ENCODE measurements around the gene BPIFB6. TPM values are rescaled to one million over a fixed set of nuclear protein-coding genes. Genes with fewer than 3 reads are reported as not detected.

BPIFB6 gene
- total and polyA plus RNA-seq, 10 donors, result not detected

GRCh38 chr20:33026779-33027759 is 4.4 kb upstream of the BPIFB6 start:
- H3K4me1 ChIP-seq, result no peaks in the 10 kb centered on the region
- no peak for DNase-seq
- peaks cover 0 to 13% (median 0%) of the 10 kb centered on the region in 7 donors for H3K27me3 ChIP-seq (replicated peaks in 1 of 7)
- H3K36me3 ChIP-seq, result no peaks in the 10 kb centered on the region
- intact Hi-C loops (cut with DNase I; ENCODE audit: low total_unique reads), result no loop called here
- no peak overlapping the region for H3K27ac ChIP-seq
- 72 to 85% (median 80%) methylated on average over 10 of the region's 10 CpGs for WGBS, 5 donors
- TF ChIP-seq POLR2A (IDR thresholded peaks at IDR 0.05) (no peak), POLR2AphosphoS5 (IDR thresholded peaks at IDR 0.05) (no peak), CTCF (IDR thresholded peaks at IDR 0.05 in 8 of 11, conservative IDR thresholded peaks at IDR 0.05 in 3 of 11) (no peak)
- no peak overlapping the region for H3K4me3 ChIP-seq
- H3K9me3 ChIP-seq, result no peaks in the 10 kb centered on the region

- no peak for TF ChIP-seq POLR2A (IDR thresholded peaks at IDR 0.05)
- no peak for TF ChIP-seq CTCF (IDR thresholded peaks at IDR 0.05 in 8 of 11, conservative IDR thresholded peaks at IDR 0.05 in 3 of 11)
- TF ChIP-seq POLR2AphosphoS5 (IDR thresholded peaks at IDR 0.05), result no peak
- Histone ChIP-seq H3K9me3 (peaks cover 0 to 4% (median 0%) of the 10 kb centered on the region in 8 donors), H3K4me1 (no peaks in the 10 kb centered on the region), H3K36me3 (no peaks in the 10 kb centered on the region), H3K27ac (no peak overlapping the region), H3K27me3 (replicated peaks in 1 of 7) (peaks cover 0 to 13% (median 0%) of the 10 kb centered on the region in 7 donors), H3K4me3 (no peak overlapping the region)
- no peak for DNase-seq
- intact Hi-C loops (cut with DNase I; ENCODE audit: low total_unique reads), result no loop called here
- 65 to 85% (median 74%) methylated on average over 6 to 12 of the region's 12 CpGs for WGBS, 5 donors
These were observed 3.4 kb upstream of the BPIFB6 start for GRCh38 chr20:33027769-33028751.

GRCh38 chr20:33028875-33029274 is 2.6 kb upstream of the BPIFB6 start:
- H3K27ac ChIP-seq, result no peak overlapping the region
- H3K36me3 ChIP-seq, result no peaks in the 10 kb centered on the region
- no peak overlapping the region for H3K4me3 ChIP-seq
- whole genome bisulfite sequencing, 5 donors, result 65 to 85% (median 80%) methylated on average over 7 of the region's 7 CpGs
- intact Hi-C loops (cut with DNase I; ENCODE audit: low total_unique reads), result no loop called here
- H3K9me3 ChIP-seq, result peaks cover 0 to 11% (median 0%) of the 10 kb centered on the region in 8 donors
- TF ChIP-seq POLR2AphosphoS5 (IDR thresholded peaks at IDR 0.05) (no peak), POLR2A (IDR thresholded peaks at IDR 0.05) (no peak), CTCF (IDR thresholded peaks at IDR 0.05 in 8 of 11, conservative IDR thresholded peaks at IDR 0.05 in 3 of 11) (no peak)
- H3K4me1 ChIP-seq, result no peaks in the 10 kb centered on the region
- DNase-seq, result no peak
- H3K27me3 ChIP-seq (replicated peaks in 1 of 7), result peaks cover 0 to 8% (median 0%) of the 10 kb centered on the region in 7 donors
